Body of pancreas (tissue), 4 donors: Measurements from ENCODE around the gene TMEM151A.

Source experiments
- CTCF ChIP-seq, 7 experiments: fragments of 450-650 bp in 4 of 7; fragments of 200-600 bp in 3 of 7; sonication (generic) in 3 of 7; IDR thresholded peaks; one replicate each; pipeline ENCODE4 v1.5.1; 2016 to 2019; ENCODE audit warnings: antibody characterized with exemption in 7 of 7
- POLR2A ChIP-seq, 3 donors: fragments of 450-650 bp; IDR thresholded peaks; one replicate each; pipeline ENCODE4 v1.6.1; 2016; ENCODE audit warnings: antibody characterized with exemption in 3 of 3, mild to moderate bottlenecking in 2 of 3

GRCh38 chr11:66286699-66287098, 5.0 kb upstream of the TMEM151A start:
- TF ChIP-seq CTCF (IDR thresholded peaks at IDR 0.05) = no peak
- TF ChIP-seq POLR2A (IDR thresholded peaks at IDR 0.05) = no peak
